Stimulated activated CD8-positive, alpha-beta memory T cell treated with anti-CD3 and anti-CD28 coated beads, Interleukin-12 subunit alpha, Interleukin-12 subunit beta, amount 100 ng/mL, for 1 hour (primary cell): Measurements from ENCODE around the gene IPCEF1.
"Not testable (repeated sequence)": the region's sequence is repeated elsewhere in the genome, so short reads cannot be mapped to it uniquely, and the experiment has no call there.

ENCODE experiments used
- DNase-seq: peaks from one replicate; pipeline ENCODE4 v3.0.0-alpha.2; 2020; ENCODE audit warnings: low read depth

Gene IPCEF1

DNA sequence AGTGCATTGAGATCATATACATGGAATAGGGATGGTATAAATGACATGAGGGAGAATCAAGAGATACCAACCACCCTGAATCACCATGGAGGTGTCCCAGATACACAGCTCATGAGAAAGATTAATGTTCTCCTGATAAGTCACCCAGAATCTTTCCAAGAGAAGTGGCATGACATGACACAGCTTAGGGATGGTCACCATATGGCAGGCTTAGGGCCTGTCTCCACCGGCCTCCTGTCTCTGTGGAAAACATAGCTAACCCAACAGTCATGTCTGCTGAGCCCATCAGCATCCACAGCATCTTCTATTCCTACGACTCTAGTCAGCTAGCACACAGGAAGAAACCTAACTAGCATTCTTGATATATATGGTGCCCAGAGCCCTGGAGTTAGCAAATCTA lies 133.3 kb downstream of the IPCEF1 start:
- no peak for DNase-seq

- DNase-seq, result no peak
Observed at GRCh38 chr6:154222716-154223115, 133.9 kb downstream of the IPCEF1 start.

DNA sequence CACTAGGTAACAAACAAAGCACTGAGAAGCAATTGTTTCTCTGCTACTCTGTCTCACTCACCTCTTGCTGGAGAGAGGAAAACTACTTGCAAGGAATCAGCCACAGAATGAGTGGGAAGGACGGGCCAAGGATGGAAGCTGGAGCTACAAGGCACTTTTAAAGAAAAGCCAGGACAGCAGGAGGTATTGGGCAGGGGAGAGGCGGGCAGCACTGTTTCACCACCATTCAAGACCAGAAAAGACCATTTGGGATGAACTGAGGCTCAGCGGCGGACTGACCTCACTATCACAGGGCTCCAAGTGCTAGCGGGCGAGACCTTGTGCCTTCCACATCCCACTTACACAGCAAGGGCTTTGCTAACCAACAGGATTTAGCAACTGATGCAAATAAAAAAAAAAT lies 137.4 kb downstream of the IPCEF1 start:
- DNase-seq, result no peak

- DNase-seq, result no peak
Observed at GRCh38 chr6:154218787-154219186, 137.8 kb downstream of the IPCEF1 start.

DNA sequence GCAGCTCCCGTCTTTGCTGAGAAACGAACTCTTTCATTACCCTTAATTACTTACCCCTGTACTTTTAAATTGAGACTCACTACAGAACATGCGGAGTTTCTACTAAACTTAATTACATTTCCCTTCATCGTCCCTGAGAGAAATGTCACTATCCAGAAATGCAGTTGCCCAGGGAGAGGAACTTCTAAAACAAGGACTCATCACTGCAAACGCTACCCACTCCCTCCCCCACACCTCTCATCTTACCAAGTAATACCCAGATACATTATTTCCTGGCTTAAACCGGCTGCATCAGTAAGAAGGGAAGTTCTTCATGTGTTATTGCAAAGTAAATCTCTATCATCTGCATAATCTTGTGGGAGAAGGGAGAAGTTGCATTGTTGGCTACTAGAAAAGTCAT lies 138.3 kb downstream of the IPCEF1 start:
- DNase-seq, result no peak

- DNase-seq, result no peak
Observed at GRCh38 chr6:154213782-154214181, 142.8 kb downstream of the IPCEF1 start.

DNA sequence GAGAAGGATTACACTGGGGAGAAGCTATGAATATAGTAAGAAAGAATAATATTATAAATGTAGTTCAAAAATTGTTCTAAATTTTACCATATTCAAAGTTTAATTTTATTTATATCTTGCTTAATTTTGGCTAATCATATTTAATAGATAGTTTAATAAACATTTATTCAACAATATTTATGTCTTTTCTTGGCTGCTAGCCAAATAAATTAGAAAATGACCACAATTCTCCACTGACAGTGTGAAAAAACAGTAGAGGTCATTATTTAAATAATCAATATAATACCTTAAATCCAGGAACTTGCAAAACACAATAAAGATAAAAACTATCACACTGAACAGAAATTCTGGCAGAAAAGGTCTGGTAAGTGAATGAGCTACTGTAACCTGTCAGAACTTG lies 145.9 kb downstream of the IPCEF1 start:
- DNase-seq, result no peak

- DNase-seq, result no peak
Observed at GRCh38 chr6:154209555-154209954, 147.0 kb downstream of the IPCEF1 start.

DNA sequence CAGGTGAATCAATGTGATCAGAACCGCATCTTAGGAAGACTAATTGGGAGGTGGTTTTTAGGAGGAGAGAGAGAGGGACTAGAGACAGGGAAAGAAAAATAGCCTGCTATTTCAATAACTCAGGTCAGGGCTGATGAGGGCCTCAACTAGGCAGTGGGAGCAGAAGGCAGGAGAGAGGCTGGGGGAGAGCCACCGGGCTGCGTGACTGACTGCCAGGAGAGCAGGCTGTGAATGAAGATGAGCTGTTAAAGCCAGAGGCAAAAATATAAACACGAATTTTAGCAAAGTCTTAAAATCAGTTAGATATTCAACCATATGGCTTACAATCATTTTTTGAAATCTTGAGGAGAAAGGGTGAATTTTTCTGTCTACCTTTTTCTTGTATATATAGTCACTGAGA lies 149.6 kb downstream of the IPCEF1 start:
- no peak for DNase-seq

GRCh38 chr6:154206141-154206540 lies 150.5 kb downstream of the IPCEF1 start:
- DNase-seq, result no peak

DNA sequence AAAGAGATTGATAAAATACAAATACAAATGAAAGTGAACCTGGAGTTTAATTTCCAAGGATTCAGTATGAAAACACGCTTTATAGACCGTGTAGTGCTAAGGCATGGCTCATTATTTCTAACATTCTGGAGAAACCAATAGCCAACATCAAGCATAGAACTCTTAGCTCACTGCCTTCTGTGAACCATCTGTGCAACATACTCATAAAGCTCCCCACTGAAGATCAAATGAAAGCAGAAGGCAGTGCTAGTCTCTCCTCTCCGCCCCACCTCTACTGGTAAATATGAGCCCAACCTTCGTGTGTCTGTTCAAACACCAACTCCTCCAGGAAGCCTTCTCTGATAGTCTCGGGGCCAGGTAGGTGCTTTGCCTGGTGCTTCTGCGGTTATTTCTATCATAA lies 153.6 kb downstream of the IPCEF1 start:
- no peak for DNase-seq

- no peak for DNase-seq
Observed at GRCh38 chr6:154202339-154202738, 154.3 kb downstream of the IPCEF1 start.

DNA sequence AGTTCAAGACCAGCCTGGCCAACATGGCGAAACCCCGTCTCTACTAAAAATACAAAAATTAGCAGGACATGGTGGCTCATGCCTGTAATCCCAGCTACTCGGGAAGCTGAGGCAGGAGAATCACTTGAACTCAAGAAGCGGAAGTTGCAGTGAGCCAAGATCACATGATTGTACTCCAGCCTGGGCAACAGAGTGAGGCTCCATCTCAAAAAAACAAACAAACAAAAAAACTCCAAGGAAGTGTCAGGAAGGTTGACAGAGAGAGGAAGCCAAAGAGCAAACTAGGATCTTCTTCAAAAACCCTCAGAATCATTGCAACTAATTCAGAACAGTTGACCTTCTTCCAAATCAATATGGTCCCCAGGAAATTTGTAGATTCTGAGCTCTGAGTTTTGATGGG lies 154.9 kb downstream of the IPCEF1 start:
- not testable (repeated sequence) for DNase-seq

- DNase-seq, result no peak
Observed at GRCh38 chr6:154197196-154197860, 159.3 kb downstream of the IPCEF1 start.

DNA sequence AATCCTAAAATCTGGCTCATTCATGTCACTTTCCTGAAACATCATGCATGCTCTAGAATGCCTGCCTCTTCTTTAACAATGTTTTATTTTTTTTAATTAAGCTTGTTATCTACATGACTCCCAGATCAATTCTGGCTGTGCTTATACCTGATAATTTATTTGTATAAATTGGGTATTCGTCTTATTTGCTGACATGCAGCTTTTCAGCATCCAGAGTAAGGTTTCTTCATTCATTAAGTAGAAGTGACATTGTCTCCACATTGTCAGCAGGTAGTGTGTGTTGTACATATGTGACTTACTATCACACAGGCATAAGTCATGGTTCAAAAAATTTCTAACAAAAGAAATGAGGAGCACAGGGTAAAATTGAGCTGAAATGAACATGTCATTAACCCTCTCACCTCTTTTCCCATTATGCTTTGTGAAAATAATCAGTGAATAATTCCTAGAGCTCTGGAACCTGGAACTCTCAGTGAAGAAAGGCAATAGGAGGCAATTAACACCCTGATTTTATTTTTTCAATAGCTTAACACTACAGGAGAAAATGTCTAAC lies 160.2 kb downstream of the IPCEF1 start:
- no peak for DNase-seq

GRCh38 chr6:154187714-154188113 lies 168.9 kb downstream of the IPCEF1 start:
- no peak for DNase-seq

DNA sequence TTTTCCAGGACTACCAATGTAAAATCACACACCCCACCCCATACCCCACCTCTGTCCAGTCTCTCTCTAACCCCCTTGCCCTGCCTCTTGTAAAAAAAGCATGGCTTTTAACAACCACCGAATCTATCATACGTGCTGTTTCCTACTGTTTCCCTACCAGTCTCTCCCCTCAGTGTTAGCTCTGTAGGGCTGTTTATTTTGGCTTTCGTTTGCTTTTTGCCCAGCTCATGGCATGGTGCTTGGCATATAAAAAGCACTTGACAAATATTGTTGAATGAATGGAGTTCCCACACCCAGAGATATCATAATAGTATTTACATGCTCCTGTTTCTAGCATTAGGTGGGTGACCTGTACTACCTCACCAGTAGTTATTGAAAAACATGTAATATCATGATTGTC lies 169.4 kb downstream of the IPCEF1 start:
- DNase-seq, result no peak

DNA sequence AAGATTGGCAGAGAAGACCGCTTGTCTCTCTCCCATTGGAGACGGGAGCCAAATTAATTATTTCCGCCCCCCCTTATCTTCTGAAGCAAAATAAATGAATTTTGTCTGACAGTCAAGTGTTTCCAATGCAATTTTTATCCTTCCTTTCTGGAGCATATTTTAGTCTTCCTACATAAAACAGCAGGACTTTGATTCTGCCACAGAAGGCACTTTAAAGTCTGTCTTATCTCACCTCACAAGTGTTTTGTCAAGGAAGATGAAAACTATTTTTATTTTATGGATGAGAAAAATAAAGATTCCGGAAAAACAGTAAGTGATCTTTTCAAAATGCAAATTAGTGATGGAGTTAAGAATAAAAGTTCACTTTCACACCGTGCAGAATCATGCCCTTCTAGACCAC lies 177.2 kb downstream of the IPCEF1 start:
- DNase-seq, result no peak

GRCh38 chr6:154172393-154172792 lies 184.2 kb downstream of the IPCEF1 start:
- not testable (repeated sequence) for DNase-seq

DNA sequence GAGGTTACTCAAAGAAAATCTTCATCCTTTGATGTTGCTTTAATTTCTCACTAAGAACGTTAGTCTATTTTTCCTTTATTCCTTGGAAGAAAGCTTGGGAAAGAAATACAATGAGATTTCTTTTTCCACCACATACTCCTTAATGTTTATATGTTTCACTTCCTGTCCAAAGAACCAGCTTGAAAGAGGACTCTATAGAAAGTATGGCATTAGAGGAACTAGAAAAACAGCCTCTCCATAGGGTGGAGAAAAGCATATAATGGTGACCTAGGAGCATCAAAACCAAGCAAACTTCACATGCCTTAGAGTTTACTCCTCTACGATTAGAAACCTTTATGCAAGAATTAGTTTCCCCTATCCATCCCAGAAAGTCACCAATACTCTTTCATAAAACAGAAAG lies 186.5 kb downstream of the IPCEF1 start:
- no peak for DNase-seq

GRCh38 chr6:154169193-154169847 lies 187.3 kb downstream of the IPCEF1 start:
- DNase-seq, result no peak

DNA sequence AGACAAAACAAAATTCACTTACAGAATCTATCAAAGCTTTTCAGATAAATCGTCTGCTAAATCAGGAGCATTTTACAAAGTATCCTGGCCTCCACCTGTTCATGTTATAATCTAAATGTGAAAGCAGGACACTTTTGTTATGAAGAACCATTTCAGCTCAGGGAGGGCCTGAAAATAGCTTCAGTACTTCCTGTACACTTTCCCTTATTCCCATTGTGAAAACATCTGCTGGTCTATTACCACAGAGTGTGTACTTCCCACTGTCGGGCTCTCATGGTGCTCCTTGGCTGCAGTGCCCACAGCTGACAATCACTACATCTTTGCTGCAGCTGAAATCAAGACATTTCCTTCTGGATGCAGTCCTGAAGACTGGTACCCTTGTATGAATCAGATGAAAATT lies 189.5 kb downstream of the IPCEF1 start:
- DNase-seq, result no peak

- DNase-seq, result no peak
Observed at GRCh38 chr6:154166140-154166539, 190.5 kb downstream of the IPCEF1 start.

- no peak for DNase-seq
Observed at GRCh38 chr6:154165478-154165877, 191.1 kb downstream of the IPCEF1 start.
